NCI-H1930 (cell line): Measurements from ENCODE around the gene RAPGEF6.

Experiments
- DNase-seq, 2 experiments: peaks; one replicate each; lab custom pipeline; 2025; lab: John Stamatoyannopoulos, UW

The RAPGEF6 gene

DNA sequence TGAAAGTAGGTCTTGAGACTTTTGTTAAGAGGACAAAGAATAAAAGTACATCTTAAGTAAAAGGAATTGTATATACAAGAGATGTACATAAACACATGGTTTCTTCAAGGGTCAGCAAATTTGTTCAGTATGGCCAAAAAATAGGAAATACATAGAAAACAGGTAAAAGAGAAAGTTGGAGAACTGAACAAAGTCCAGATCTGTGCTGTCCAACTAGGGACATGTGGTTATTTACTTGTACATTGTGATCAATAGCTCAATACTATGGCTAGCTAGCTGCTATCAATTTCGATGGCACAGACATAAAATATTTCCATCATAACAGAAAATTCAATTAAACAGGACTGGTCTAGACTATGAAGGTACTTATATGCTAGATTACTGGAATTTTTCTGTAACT is 92.3 kb downstream of the RAPGEF6 start:
- no peak for DNase-seq

DNA sequence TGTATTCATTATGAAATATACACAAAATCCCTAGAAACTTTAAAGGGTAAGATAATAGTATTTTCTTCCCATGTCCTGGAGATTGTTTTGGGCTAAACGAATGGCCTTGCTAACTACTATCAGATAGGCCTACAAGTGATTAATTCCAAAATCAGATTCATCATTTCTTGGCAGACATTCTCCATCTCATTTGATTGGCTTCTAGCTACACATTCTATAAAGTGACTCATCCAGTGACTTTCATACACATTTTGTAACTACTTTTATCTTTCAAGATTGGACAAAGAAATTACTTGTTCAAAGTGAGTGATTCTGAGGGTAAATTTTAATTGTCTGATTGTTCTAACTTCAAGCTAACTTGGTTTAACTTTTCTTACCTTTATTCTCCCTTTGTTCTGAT is 93.3 kb downstream of the RAPGEF6 start:
- DNase-seq = no peak

GRCh38 chr5:131541071-131541470 is 94.0 kb downstream of the RAPGEF6 start:
- no peak for DNase-seq

DNA sequence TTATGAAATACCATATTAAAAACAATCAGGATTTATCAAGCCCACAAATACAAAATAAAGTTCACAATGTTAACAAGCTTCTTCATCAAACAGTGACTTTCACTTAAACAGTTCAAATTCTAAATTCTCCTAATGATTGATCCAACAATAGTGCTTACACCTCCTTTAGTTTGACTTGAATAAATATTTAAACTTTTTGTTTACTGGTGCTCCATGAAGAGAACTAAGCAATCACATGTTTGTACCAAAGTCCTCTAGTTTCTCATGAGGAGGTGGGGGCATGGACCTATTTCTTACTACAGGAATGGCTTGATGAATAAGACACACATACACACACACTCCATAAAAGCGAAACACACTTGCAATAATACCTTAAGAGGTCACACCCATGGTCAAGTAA is 95.8 kb downstream of the RAPGEF6 start:
- no peak for DNase-seq

- DNase-seq = no peak
Observed at GRCh38 chr5:131538177-131538593, 96.8 kb downstream of the RAPGEF6 start.

- no peak for DNase-seq
Observed at GRCh38 chr5:131536850-131537448, 98.1 kb downstream of the RAPGEF6 start.

GRCh38 chr5:131536211-131536826 is 98.7 kb downstream of the RAPGEF6 start:
- no peak for DNase-seq

GRCh38 chr5:131534974-131535373 is 100.1 kb downstream of the RAPGEF6 start:
- DNase-seq = no peak

GRCh38 chr5:131533836-131534235 is 101.2 kb downstream of the RAPGEF6 start:
- no peak for DNase-seq

DNA sequence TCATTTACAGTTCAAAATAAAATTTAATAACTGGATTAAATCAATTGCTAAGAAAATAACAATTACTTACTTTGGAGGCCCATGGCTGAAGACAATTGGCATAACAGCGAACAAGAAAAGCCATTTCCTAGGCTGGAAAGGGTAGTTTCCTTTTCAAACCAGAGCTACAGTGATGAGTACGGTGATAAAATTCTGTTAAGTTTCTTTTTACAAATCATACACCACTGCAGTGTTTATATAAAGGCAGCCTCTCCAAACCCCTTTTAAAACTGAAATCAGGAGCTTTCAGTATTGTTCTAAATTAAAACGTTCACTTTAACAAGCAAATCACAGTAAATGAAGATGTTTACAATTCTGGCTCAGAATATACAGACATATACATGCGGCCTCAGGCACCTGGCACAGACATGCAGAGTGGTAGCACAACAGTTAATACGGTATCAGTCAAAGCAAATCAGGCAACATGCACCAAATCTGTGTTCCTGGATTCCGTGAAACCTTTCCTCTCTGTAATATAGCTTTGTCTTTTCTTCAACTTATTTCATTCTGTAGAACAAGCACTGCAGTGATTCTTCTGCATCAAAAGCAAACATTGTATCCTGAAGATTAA is 102.9 kb downstream of the RAPGEF6 start:
- DNase-seq = peak; percentile 29 to 34

DNA sequence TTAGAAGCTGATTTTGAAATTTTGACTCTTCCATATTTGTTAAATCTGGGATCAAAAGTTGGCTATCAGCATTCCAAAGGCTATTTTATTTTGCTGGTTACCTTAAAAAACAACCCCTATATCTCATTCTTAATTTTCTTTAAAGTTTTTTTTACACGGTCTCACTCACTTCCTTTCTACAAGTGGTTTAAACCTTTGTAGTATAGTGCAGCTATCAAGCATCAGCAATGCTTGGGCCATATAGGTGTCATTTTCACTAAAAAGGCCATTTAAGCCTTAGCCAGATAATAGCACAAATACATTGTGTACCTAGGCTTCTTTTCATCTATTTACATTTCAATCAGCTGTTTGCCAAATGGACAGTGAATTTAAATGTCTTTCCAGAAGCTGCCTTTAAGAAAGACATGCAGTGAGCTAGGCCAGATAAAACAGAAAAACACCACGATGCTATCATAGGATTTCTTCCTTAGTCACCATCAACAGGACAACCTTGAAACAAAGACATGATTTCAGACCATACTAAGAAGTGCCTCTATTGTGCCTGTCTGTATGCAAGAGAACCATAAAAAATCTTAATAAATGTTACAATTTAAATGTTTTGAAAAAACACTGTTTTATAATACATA is 104.2 kb downstream of the RAPGEF6 start:
- peak; percentile 23 to 54 for DNase-seq

- DNase-seq = no peak
Observed at GRCh38 chr5:131528682-131529081, 106.3 kb downstream of the RAPGEF6 start.

DNA sequence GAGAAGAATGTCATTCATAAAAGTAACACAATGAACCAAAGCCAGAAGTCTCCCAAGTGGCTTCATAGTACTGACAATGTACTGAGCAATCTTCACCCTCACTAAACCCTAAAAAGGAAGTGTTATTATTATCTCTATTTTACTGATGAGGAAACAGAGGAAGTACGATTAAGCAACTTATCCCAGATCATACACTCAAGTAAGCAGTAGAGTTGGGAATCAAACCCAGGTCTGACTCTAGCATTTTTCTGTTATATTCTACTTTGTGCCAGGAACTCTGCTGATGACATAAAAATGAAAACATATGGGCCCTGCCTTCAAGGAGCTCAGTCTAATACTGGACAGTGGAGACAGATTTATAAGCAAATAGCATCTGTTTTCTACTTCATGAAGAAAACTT is 109.2 kb downstream of the RAPGEF6 start:
- no peak for DNase-seq

DNA sequence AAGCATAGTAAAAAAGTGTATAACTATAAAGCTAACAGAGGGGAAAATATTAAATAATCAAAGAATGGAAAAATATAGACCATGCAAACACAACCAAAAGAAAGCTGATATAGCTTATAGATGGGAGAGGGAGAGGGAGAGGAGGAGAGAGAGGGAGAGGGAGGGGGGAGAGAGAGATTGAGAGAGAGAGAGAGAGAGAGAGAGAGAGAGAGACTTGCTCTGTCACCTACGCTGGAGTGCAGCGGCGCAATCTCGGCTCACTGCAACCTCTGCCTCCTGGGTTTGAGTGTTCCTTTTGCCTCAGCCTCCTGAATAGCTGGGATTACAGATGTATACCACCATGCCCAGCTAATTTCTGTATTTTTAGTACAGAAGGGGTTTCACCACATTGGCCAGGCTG is 110.6 kb downstream of the RAPGEF6 start:
- DNase-seq = no peak

DNA sequence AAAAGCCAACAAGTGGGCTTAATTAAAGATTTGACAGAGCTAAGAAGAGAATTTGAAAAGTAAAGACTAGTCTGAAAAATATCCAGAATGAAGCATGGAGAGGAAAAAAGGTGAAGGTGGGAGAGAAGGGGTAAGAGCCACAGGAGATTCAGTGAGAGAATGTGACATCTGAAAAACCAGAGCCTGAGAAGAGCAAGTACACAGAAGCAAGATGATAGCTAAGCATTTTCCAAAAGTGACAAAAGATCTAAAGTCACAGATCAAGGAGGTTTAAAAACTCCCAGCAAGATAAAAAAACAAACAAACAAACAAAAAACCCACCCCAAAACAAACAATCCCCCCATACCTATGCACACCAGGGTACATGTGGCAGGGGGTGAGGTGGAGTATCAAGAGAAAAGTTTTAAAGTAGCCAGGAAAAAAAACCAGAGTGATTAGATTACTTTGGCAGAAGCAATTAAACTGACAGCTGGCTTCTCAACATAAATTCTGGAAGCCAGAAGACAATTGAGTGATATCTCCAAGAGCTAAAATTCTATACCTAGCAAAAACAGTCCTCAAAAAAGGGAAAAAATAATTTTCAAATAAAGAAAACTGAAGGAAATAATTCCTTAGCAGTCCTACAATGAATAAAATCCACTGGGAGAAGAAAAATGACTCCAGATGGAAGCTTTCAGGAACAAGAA is 111.4 kb downstream of the RAPGEF6 start:
- DNase-seq = no peak

- DNase-seq = no peak
Observed at GRCh38 chr5:131521252-131521651, 113.8 kb downstream of the RAPGEF6 start.

GRCh38 chr5:131515348-131515747 is 119.7 kb downstream of the RAPGEF6 start:
- DNase-seq = no peak

DNA sequence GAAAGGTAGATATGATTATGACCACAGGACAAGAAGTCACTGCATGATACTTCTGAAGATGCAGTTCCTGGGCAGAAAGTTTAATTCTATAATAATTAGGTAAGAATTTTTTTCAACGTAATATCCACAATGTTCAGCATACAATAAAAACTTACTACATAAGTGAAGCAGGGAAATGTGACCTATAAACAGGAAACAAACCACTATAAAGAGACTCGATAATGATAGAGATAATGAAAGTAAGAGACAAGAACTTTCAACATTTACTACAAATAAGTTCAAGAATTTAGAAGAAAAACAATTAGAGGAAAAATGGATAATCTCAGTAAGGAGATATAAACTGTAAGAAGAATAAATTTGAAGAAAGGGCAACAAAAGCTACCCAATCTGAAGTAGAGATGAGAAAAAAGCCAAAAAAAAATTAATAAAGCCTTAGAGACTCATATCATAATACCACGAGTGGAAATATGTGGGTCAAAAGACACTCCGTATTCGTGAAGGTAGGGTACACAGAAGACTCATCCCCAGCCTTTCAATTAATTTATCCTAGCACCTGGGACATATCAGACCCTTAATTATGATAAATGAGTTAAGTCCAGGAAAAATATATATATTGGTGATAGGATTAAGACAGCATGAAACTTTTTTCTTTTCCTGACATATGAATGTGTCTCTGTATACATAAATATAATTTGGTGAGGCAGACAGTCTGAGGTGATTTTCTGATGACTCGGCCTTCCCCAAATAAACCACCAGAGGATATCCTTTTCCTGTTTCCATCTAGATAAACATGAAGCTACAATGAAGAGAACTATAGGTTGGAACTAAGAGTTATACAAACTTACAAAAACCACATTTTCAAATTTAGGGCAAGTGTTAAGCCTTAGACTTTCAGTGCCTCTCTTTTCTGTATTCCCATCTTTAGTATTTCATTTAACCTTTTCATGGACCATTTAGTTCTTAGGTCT is 120.4 kb downstream of the RAPGEF6 start:
- DNase-seq = no peak

DNA sequence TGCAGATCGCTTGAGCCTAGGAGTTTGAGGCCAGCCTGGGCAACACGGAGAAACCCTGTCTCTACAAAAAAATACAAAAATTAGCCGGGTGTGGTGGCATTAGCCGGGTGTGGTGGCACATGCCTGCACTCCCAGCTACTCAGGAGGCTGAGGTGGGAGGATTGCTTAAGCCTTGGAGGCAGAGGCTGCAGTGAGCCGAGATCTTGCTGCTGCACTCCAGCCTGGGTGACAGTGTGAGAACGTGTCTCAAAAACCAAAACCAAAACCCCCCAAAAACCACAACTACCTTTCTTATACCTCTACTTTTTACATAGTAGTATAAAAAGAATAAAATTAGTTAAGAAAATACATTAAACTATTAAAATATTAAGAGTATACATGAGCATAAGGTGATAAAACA is 121.2 kb downstream of the RAPGEF6 start:
- no peak for DNase-seq

DNA sequence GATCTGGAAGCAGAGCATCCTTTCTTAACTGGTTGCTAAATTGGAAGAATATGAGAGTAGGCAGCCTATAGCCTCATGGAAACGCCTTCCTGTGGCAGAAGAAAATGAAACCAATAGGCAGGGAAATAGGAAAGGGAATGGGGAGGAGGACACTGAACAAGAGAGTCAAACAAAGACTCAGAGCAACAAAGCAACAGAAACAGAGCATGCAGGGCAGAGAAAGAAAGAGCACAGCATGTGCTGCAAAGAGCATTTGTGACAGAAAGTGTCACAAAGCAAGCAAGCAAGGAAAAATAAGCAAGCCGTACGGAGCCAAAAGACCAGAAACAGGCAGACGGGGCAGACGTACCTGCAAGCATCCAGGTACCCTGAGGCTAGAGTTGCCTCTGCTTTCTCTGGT is 123.1 kb downstream of the RAPGEF6 start:
- DNase-seq = no peak

- DNase-seq = no peak
Observed at GRCh38 chr5:131509801-131510200, 125.2 kb downstream of the RAPGEF6 start.
